OCI-LY3 (cell line): Measurements from ENCODE around the gene ALDOA.

Experiments used
- H2AFZ ChIP-seq: fragments of 200-600, 300-600 bp; shearing (Covaris generic); 2 replicates; pipeline ENCODE4 v1.6.0; 2014; ENCODE audit warnings: antibody characterized with exemption, low read depth, low read length
- H3K27ac ChIP-seq: fragments of 200-600, 300-600 bp; sonication (generic); 2 replicates; pipeline ENCODE4 v1.5.1; 2014; ENCODE audit warnings: mild to moderate bottlenecking, low read length, moderate library complexity, mixed read lengths
- H3K27me3 ChIP-seq: fragments of 200-600, 300-600 bp; sonication (generic); 2 replicates; pipeline ENCODE4 v1.6.1; 2014; ENCODE audit warnings: low read depth, low read length, mixed read lengths
- H3K36me3 ChIP-seq: fragments of 200-600, 300-600 bp; sonication (generic); replicated peaks from 2 replicates; pipeline ENCODE3; 2014; ENCODE audit warnings: low read depth, low read length, mixed read lengths
- H3K4me1 ChIP-seq: fragments of 300-600, 200-600 bp; sonication (generic); 2 replicates; pipeline ENCODE4 v1.6.1; 2014; ENCODE audit warnings: low read length, mixed read lengths
- H3K4me2 ChIP-seq: fragments of 200-600, 300-600 bp; sonication (generic); 2 replicates; pipeline ENCODE4 v1.6.1; 2014; ENCODE audit warnings: low read length, mixed read lengths
- H3K4me3 ChIP-seq: fragments of 300-600, 200-600 bp; sonication (generic); 2 replicates; pipeline ENCODE4 v1.5.1; 2014; ENCODE audit warnings: antibody characterized with exemption, mild to moderate bottlenecking, low read length, moderate library complexity
- H3K79me2 ChIP-seq: fragments of 300-600, 200-600 bp; shearing (Covaris generic); 2 replicates; pipeline ENCODE4 v1.6.1; 2014; ENCODE audit warnings: mild to moderate bottlenecking, low read length, mixed read lengths
- H3K9ac ChIP-seq: fragments of 300-600, 200-600 bp; shearing (Covaris generic); 2 replicates; pipeline ENCODE4 v1.6.0; 2014; ENCODE audit warnings: mild to moderate bottlenecking, low read length, moderate library complexity
- H3K9me3 ChIP-seq: fragments of 200-600, 300-600 bp; shearing (Covaris generic); 2 replicates; pipeline ENCODE4 v1.6.1; 2014; ENCODE audit warnings: low read length, mixed read lengths; ENCODE audit not compliant: insufficient read depth
- H4K20me1 ChIP-seq: fragments of 200-600, 300-600 bp; sonication (generic); 2 replicates; pipeline ENCODE4 v1.6.1; 2016; ENCODE audit warnings: low read length, mixed read lengths; ENCODE audit not compliant: insufficient read depth
- CTCF ChIP-seq: fragments of 200-600, 300-600 bp; sonication (generic); IDR thresholded peaks from 2 replicates; pipeline ENCODE4 v1.5.1; 2014; ENCODE audit warnings: antibody characterized with exemption, low read length, low read depth
- EZH2phosphoT487 ChIP-seq: fragments of 200-600 bp; shearing (Covaris generic); IDR thresholded peaks from 2 replicates; pipeline ENCODE4 v1.6.1; 2018; ENCODE audit warnings: antibody characterized with exemption, mixed run types, low read depth

The ALDOA gene

DNA sequence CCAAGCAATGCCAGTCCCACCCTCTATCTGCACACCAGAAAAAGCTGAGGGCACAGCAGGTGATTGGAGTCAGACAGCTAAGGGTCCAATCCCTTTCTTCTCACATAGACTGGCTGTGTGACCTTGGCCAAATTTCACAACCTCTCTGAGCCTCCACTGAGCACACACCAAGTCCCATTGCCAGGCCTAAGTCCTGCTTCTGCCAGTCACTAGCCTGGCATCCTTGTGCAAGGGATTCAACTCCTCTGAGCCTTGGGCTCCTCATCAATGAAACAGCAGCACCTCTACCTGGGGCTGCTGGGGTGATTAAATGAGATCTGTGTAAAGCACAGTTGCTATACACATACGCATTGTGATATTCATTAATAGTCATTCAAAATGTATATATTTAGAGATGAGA, 19.0 kb upstream of the ALDOA start:
- H3K9me3 ChIP-seq, result no peaks in the 10 kb centered on the region
- no peak overlapping the region for H3K4me3 ChIP-seq
- TF ChIP-seq CTCF (no peak), EZH2phosphoT487 (no peak)
- no peaks in the 10 kb centered on the region for H4K20me1 ChIP-seq
- H2AFZ ChIP-seq, result no peak overlapping the region
- no peak overlapping the region for H3K27ac ChIP-seq
- H3K79me2 ChIP-seq, result no peaks in the 10 kb centered on the region
- no peaks in the 10 kb centered on the region for H3K4me1 ChIP-seq
- H3K9ac ChIP-seq, result no peak overlapping the region
- no peak overlapping the region for H3K4me2 ChIP-seq
- no peaks in the 10 kb centered on the region for H3K36me3 ChIP-seq
- H3K27me3 ChIP-seq, result peaks cover 7% of the 10 kb centered on the region

DNA sequence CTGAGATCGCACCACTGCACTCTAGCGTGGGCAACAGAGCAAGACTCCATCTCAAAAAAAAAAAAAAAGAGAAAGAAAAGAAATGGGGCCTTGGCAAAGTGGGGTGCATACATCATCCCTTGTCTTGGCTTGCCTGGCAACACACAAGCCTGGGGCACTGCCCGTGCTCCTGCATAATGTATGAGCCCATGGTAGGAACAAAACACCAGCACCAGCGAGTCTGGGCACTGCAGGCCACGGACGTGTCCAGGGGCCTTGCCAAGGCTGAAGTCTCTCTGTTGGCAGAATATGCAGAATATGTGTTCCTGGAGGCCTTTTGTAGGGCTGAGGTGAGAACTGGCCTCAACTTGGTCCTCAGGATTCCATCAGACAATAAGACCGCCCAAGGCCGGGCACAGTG, 15.7 kb upstream of the ALDOA start:
- no peak overlapping the region for H3K9ac ChIP-seq
- no peak overlapping the region for H3K27ac ChIP-seq
- H4K20me1 ChIP-seq, result no peaks in the 10 kb centered on the region
- H2AFZ ChIP-seq, result no peak overlapping the region
- no peak for TF ChIP-seq CTCF
- TF ChIP-seq EZH2phosphoT487, result no peak
- H3K9me3 ChIP-seq, result no peaks in the 10 kb centered on the region
- H3K4me3 ChIP-seq, result no peak overlapping the region
- no peak overlapping the region for H3K4me2 ChIP-seq
- H3K27me3 ChIP-seq, result peaks cover 7% of the 10 kb centered on the region
- H3K79me2 ChIP-seq, result no peaks in the 10 kb centered on the region
- no peaks in the 10 kb centered on the region for H3K36me3 ChIP-seq
- H3K4me1 ChIP-seq, result peaks cover 5% of the 10 kb centered on the region

- Histone ChIP-seq H3K27ac (no peak overlapping the region), H2AFZ (no peak overlapping the region), H3K79me2 (no peaks in the 10 kb centered on the region), H3K36me3 (no peaks in the 10 kb centered on the region), H3K4me3 (no peak overlapping the region), H4K20me1 (no peaks in the 10 kb centered on the region), H3K9ac (no peak overlapping the region), H3K9me3 (no peaks in the 10 kb centered on the region), H3K4me1 (peaks cover 5% of the 10 kb centered on the region), H3K4me2 (no peak overlapping the region), H3K27me3 (peaks cover 5% of the 10 kb centered on the region)
- TF ChIP-seq CTCF (no peak), EZH2phosphoT487 (no peak)
Observed at GRCh38 chr16:30051518-30051917, 14.0 kb upstream of the ALDOA start.

GRCh38 chr16:30052671-30053372, 12.7 kb upstream of the ALDOA start:
- Histone ChIP-seq H3K9ac (peak overlapping the region; percentile 79), H2AFZ (peak overlapping the region; percentile 95), H3K27ac (peak overlapping the region; percentile 23; the same call in 1 of the 2 replicates)

More at GRCh38 chr16:30052671-30053372, 12.7 kb upstream of the ALDOA start:
- TF ChIP-seq CTCF (no peak), EZH2phosphoT487 (no peak)
- Histone ChIP-seq H3K9me3 (no peaks in the 10 kb centered on the region), H3K4me3 (peak overlapping the region; percentile 82), H3K36me3 (no peaks in the 10 kb centered on the region), H3K4me2 (peak overlapping the region; percentile 99), H3K4me1 (peaks cover 5% of the 10 kb centered on the region), H3K79me2 (no peaks in the 10 kb centered on the region), H3K27me3 (no peaks in the 10 kb centered on the region), H4K20me1 (no peaks in the 10 kb centered on the region)
